DND-41 (cell line): ENCODE results near the gene IQCE.

Experiments used
- ATAC-seq: fragments of 200-7000 bp; cut with Tn5 transposase; 3 replicates; pipeline ENCODE4 v1.9.1; 2021; ENCODE audit warnings: low read depth; ENCODE audit not compliant: insufficient read depth
- DNase-seq: peaks from one replicate; pipeline ENCODE4 v3.0.0-alpha.2; 2020
- H2AFZ ChIP-seq: 2 replicates; pipeline ENCODE4 v1.6.0; 2012; ENCODE audit warnings: low read depth, low read length
- H3K27ac ChIP-seq: 2 replicates; pipeline ENCODE4 v1.5.1; 2012; ENCODE audit warnings: low read length, inconsistent platforms
- H3K27me3 ChIP-seq: fragments of 200-600 bp; sonication (generic); 2 replicates; pipeline ENCODE4 v1.6.0; 2012; ENCODE audit warnings: low read length, mild to moderate bottlenecking, inconsistent platforms; ENCODE audit not compliant: insufficient read depth, poor library complexity
- H3K36me3 ChIP-seq: 2 replicates; pipeline ENCODE4 v1.5.1; 2012; ENCODE audit warnings: low read length, inconsistent platforms; ENCODE audit not compliant: insufficient read depth
- H3K4me1 ChIP-seq: 2 replicates; pipeline ENCODE4 v1.5.1; 2012; ENCODE audit warnings: mild to moderate bottlenecking, low read length; ENCODE audit not compliant: insufficient read depth
- H3K4me2 ChIP-seq: 2 replicates; pipeline ENCODE4 v1.6.0; 2012; ENCODE audit warnings: mild to moderate bottlenecking, moderate library complexity, low read length, inconsistent platforms; ENCODE audit not compliant: insufficient read depth
- H3K4me3 ChIP-seq, 2 experiments: fragments of 200-600 bp in 1 of 2; shearing (Covaris generic) in 1 of 2; 2 replicates each; pipeline ENCODE4 v1.5.1; 2012 to 2016; ENCODE audit warnings: inconsistent platforms in 2 of 2, low read length in 2 of 2, mild to moderate bottlenecking in 2 of 2, low read depth in 1 of 2, moderate library complexity in 1 of 2
- H3K79me2 ChIP-seq: 2 replicates; pipeline ENCODE4 v1.6.0; 2012; ENCODE audit warnings: low read length, inconsistent platforms; ENCODE audit not compliant: insufficient read depth
- H3K9ac ChIP-seq: 2 replicates; pipeline ENCODE4 v1.6.0; 2012; ENCODE audit warnings: low read depth, mild to moderate bottlenecking, inconsistent platforms, low read length, moderate library complexity
- H3K9me3 ChIP-seq: 2 replicates; pipeline ENCODE4 v1.5.1; 2012; ENCODE audit warnings: low read length, moderate library complexity, mild to moderate bottlenecking, inconsistent platforms; ENCODE audit not compliant: insufficient read depth, severe bottlenecking
- H4K20me1 ChIP-seq: 2 replicates; pipeline ENCODE4 v1.6.0; 2012; ENCODE audit warnings: low read length; ENCODE audit not compliant: insufficient read depth
- CTCF ChIP-seq: IDR thresholded peaks from 2 replicates; pipeline ENCODE4 v1.5.1; 2012; ENCODE audit warnings: borderline replicate concordance, low read length, moderate library complexity, mild to moderate bottlenecking; ENCODE audit not compliant: poor library complexity, severe bottlenecking; ENCODE audit errors: extremely low read depth
- EZH2 ChIP-seq: IDR thresholded peaks from 3 replicates; pipeline ENCODE4 v1.6.1; 2012; ENCODE audit warnings: borderline replicate concordance, low read depth, mild to moderate bottlenecking, moderate library complexity, low read length, inconsistent platforms; ENCODE audit not compliant: severe bottlenecking

The IQCE gene

GRCh38 chr7:2541291-2542010 is 17.3 kb upstream of the IQCE start:
- peaks cover 80% of the 10 kb centered on the region for H3K36me3 ChIP-seq
- H3K27ac ChIP-seq: no peak overlapping the region

GRCh38 chr7:2542011-2542915 is 16.5 kb upstream of the IQCE start:
- Histone ChIP-seq H3K36me3 (peaks cover 87% of the 10 kb centered on the region), H3K27me3 (no peaks in the 10 kb centered on the region), H3K4me2 (no peak overlapping the region), H3K27ac (no peak overlapping the region), H3K9me3 (no peaks in the 10 kb centered on the region), H3K9ac (no peak overlapping the region), H3K4me1 (no peaks in the 10 kb centered on the region), H3K4me3 (no peak overlapping the region), H4K20me1 (peaks cover 31% of the 10 kb centered on the region), H2AFZ (no peak overlapping the region), H3K79me2 (no peaks in the 10 kb centered on the region)
- DNase-seq: no peak
- ATAC-seq: no peak
- TF ChIP-seq CTCF (no peak), EZH2 (no peak)

More at GRCh38 chr7:2541291-2542010, 17.3 kb upstream of the IQCE start:
- no peak overlapping the region for H2AFZ ChIP-seq
- H3K4me2 ChIP-seq: no peak overlapping the region
- H4K20me1 ChIP-seq: peaks cover 25% of the 10 kb centered on the region
- ATAC-seq (no peak), DNase-seq (no peak)
- H3K9ac ChIP-seq: no peak overlapping the region
- H3K9me3 ChIP-seq: no peaks in the 10 kb centered on the region
- H3K79me2 ChIP-seq: no peaks in the 10 kb centered on the region
- H3K27me3 ChIP-seq: no peaks in the 10 kb centered on the region
- no peak for TF ChIP-seq EZH2
- no peak for TF ChIP-seq CTCF
- no peak overlapping the region for H3K4me3 ChIP-seq
- H3K4me1 ChIP-seq: no peaks in the 10 kb centered on the region

- no peak for ATAC-seq
Observed at GRCh38 chr7:2542916-2543871, 15.6 kb upstream of the IQCE start.

More at GRCh38 chr7:2542916-2543871, 15.6 kb upstream of the IQCE start:
- no peak overlapping the region for H2AFZ ChIP-seq
- TF ChIP-seq EZH2: no peak
- no peak for TF ChIP-seq CTCF
- H3K27me3 ChIP-seq: no peaks in the 10 kb centered on the region
- no peak overlapping the region for H3K27ac ChIP-seq
- no peak for DNase-seq
- H3K4me1 ChIP-seq: no peaks in the 10 kb centered on the region
- no peak overlapping the region for H3K4me2 ChIP-seq
- peaks cover 3% of the 10 kb centered on the region; the same call in 1 of the 2 replicates for H3K79me2 ChIP-seq
- H3K36me3 ChIP-seq: peaks cover 92% of the 10 kb centered on the region
- no peak overlapping the region for H3K4me3 ChIP-seq
- peaks cover 27% of the 10 kb centered on the region for H4K20me1 ChIP-seq
- no peak overlapping the region for H3K9ac ChIP-seq
- no peaks in the 10 kb centered on the region for H3K9me3 ChIP-seq
